ENCODE data around the gene TARP.
A peak's percentile ranks its signal among the peaks of the same experiment; 100 is the strongest.

Gene TARP

GRCh38 chr7:38229386-38229785 is 44.0 kb downstream of the TARP start:
- no peak overlapping the region for H2AK9ac ChIP-seq (replicated peaks; ENCODE audit: low read depth, low read length, poor library complexity)
- H4K8ac ChIP-seq (ENCODE audit: low read depth in 2 of 2, low read length in 2 of 2), result no peak overlapping the region
- H3K4ac ChIP-seq (ENCODE audit: low read depth, low read length), result no peak overlapping the region
- ATAC-seq (ENCODE audit: low read depth) (no peak), DNase-seq (peak; percentile 62)
- H2AFZ ChIP-seq (replicated peaks; ENCODE audit: low read length, poor library complexity), result no peak overlapping the region
- H3K4me1 ChIP-seq (ENCODE audit: control insufficient read depth, insufficient read depth, low read length), result peaks cover 4% of the 10 kb centered on the region
- no peaks in the 10 kb centered on the region for H3K27me3 ChIP-seq (ENCODE audit: control insufficient read depth, insufficient read depth, low read length)
- no peak overlapping the region for H4K5ac ChIP-seq (ENCODE audit: low read depth, low read length)
- H2BK5ac ChIP-seq (ENCODE audit: low read depth, low read length, poor library complexity, severe bottlenecking), result no peak overlapping the region
- no peak overlapping the region for H2BK120ac ChIP-seq (ENCODE audit: low read depth, low read length)
- TF ChIP-seq MAZ (IDR thresholded peaks at IDR 0.05; ENCODE audit: borderline replicate concordance, low read depth, low read length) (no peak), FOS (IDR thresholded peaks at IDR 0.05; ENCODE audit: low read depth, low read length) (no peak), USF2 (IDR thresholded peaks at IDR 0.05; ENCODE audit: low read depth, low read length) (no peak), POLR2A (IDR thresholded peaks at IDR 0.05; ENCODE audit: low read depth, low read length) (no peak)
- ChIA-PET CTCF (no interaction called here), POLR2A (ENCODE audit: unreplicated experiment) (no interaction called here)
- H2AK5ac ChIP-seq (ENCODE audit: low read depth, low read length), result no peak overlapping the region
- no TSS peak for BruUV-seq (replicated peaks)
- intact Hi-C loops (cut with micrococcal nuclease), result no loop called here
- no CpG with 5 or more reads among the region's 6 CpGs for WGBS, 2 experiments (ENCODE audit: extremely low coverage in 2 of 2, insufficient read length in 1 of 2)
- in situ Hi-C loops (cut with MboI; ENCODE audit: low sequenced_read_pairs), result no loop called here
- no peak overlapping the region for H3K56ac ChIP-seq (ENCODE audit: extremely low read depth, insufficient read depth, low read length)
- no peak overlapping the region for H2BK15ac ChIP-seq (ENCODE audit: low read depth, low read length)
- H4K91ac ChIP-seq (ENCODE audit: insufficient read depth, low read depth, low read length), result no peak overlapping the region
- H3K36me3 ChIP-seq (ENCODE audit: control insufficient read depth, insufficient read depth, low read length), result peaks cover 22% of the 10 kb centered on the region
- no peak overlapping the region for H2BK20ac ChIP-seq (ENCODE audit: low read depth, low read length)
- no peak overlapping the region for H3K18ac ChIP-seq (ENCODE audit: low read depth, low read length)
- H3K4me3 ChIP-seq (ENCODE audit: insufficient read depth, low read depth, low read length), result no peak overlapping the region
- no peak overlapping the region for H3K23ac ChIP-seq (ENCODE audit: low read depth, low read length)
- no peak overlapping the region for H3K9ac ChIP-seq (ENCODE audit: low read depth, low read length)
- H4K20me1 ChIP-seq (ENCODE audit: insufficient read depth, low read length), result no peaks in the 10 kb centered on the region
- H3K27ac ChIP-seq (ENCODE audit: insufficient read depth, low read length), result no peak overlapping the region
- no peak overlapping the region for H3K14ac ChIP-seq (replicated peaks; ENCODE audit: low read depth, low read length)
- H3K79me1 ChIP-seq (ENCODE audit: low read depth in 1 of 2, low read length in 2 of 2), result 0 out of 4 replicates have a peak, but pooled peaks cover 0 to 2% of the 10 kb centered on the region in 2 experiments
- H3K4me2 ChIP-seq (ENCODE audit: low read depth, low read length), result no peak overlapping the region
- dilution Hi-C loops (cut with HindIII; ENCODE audit: low sequenced_read_pairs, unreplicated experiment), result no loop called here
- peaks cover 2% of the 10 kb centered on the region for H3K9me1 ChIP-seq (ENCODE audit: insufficient read depth, low read length)
- H3K9me3 ChIP-seq (ENCODE audit: control insufficient read depth, insufficient read depth, low read length), result no peaks in the 10 kb centered on the region
